HG03442 (cell line): ENCODE data around the gene CASP9.
"Not testable (repeated sequence)": the region's sequence is repeated elsewhere in the genome, so short reads cannot be mapped to it uniquely, and the experiment has no call there.

Source experiments
- ATAC-seq: cut with Tn5 transposase; IDR thresholded peaks from one replicate; pipeline ENCODE4 v1.9.1; 2021; ENCODE audit warnings: mild to moderate bottlenecking, moderate library complexity; ENCODE audit not compliant: unreplicated experiment

Gene CASP9

DNA sequence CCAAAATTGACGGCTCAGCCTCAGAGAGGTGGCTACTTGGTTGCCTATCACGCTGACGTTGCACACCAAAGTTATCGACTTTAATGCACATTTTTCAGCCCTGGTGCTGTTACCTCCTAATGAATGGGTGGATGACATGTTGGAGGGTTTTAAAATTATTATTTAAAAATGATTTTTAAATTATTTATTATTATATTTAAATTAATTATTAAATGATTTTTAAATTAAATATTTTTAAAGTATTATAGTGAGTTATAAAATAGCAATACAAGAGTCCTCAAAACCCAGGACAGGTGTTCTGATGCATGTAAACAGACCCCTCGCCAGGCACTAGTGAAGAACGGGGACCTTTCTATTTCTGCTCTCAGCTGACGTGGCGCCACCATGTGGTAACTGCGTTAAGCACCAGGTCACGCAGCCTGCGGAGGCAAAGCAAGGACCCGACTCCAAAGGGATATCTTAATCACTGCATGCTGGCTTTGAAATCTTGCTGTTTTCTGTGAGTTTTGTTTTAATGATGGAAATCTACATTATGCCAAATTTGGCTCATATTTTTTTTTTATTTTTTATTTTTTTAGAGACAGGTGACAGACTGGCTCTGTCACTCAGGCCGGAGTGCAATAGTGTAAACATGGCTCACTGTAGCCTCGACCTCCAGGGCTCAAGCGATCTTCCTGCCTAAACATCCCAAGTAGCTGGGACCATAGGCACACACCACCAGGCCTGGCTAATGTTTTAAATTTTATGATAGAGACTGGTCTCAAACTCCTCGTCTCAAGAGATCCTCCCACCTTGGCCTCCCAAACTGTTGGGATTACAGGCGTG lies 22.6 kb downstream of the CASP9 start:
- no peak for ATAC-seq

- ATAC-seq: no peak
Measured at GRCh38 chr1:15500184-15501178, 23.5 kb downstream of the CASP9 start.

DNA sequence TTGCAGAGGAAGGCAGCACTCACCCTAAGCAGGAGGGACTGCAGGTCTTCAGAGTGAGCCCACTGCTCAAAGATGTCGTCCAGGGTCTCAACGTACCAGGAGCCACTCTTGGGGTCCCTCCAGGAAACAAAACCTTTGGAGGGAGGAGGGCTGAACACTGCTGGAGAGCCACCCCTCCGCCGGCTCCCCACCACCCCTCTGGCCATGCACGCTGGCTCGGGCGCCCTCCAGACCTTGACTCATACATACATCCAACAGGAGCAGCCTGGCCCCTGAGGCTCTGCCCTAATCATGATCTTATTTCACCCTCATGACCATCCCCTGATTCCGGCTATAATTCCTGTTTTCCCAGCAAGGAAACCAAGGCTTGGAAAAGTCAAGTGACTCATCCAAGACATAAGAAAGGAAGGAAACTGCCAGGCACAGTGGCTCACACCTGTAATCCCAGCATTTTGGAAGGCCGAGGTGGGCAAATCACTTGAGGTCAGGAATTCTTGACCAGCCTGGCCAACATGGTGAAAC lies 30.1 kb downstream of the CASP9 start:
- no peak for ATAC-seq

DNA sequence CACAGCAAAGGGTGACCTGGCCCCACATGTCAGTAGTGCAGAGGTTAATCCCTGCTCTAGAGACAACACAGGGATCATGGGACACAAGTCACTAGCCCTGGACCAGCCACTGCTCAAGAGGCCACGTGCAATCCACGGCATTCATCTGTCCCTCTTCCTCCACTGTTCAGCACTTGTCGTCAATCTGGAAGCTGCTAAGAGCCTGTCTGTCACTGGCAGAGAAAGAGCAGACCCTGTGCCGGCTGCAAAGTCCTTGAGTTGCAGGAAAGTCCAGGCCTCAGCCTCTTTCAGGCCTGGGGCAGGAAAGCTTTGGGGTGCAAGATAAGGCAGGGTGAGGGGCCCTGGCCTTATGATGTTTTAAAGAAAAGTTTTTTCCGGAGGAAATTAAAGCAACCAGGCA lies 31.4 kb downstream of the CASP9 start:
- ATAC-seq: no peak

DNA sequence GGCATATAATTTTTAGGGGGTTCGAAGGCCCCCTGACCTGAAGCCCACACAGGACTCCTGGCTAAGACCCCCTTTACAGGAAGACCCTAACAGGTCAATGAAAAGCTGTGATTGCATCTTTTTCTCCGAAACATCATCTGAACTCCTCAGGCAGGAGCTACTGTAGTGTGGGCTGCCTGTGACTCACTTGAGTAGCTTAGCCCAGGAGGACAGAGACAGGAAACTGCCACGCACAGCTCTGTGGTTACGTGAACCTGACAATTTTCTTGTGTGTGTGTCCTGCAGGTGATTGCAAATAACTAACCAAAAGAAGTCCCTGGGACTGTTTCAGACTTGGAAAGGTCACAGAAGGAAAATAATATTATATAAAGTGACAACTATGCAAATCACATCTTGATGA lies 33.0 kb downstream of the CASP9 start:
- not testable (repeated sequence) for ATAC-seq

- no peak for ATAC-seq
Measured at GRCh38 chr1:15489052-15489736, 34.8 kb downstream of the CASP9 start.

DNA sequence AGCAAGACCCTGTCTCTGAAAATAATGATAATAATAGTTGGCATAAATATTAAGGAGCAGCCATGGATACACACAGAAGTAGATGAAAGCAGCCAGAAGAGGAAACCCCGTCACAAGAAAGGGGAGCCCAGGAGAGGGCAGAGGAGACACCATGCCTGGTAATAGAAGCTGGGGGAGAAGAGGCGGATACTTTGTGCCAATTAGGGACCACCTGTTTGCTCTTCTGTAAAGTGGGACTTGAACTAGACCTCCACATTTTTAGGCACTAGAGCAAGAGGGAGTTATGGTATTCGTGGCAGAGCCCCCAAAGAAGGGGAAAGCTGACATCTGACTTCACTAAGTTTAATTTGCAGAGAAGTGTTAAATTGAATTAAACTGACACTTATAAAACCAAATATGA lies 35.6 kb downstream of the CASP9 start:
- ATAC-seq: no peak

DNA sequence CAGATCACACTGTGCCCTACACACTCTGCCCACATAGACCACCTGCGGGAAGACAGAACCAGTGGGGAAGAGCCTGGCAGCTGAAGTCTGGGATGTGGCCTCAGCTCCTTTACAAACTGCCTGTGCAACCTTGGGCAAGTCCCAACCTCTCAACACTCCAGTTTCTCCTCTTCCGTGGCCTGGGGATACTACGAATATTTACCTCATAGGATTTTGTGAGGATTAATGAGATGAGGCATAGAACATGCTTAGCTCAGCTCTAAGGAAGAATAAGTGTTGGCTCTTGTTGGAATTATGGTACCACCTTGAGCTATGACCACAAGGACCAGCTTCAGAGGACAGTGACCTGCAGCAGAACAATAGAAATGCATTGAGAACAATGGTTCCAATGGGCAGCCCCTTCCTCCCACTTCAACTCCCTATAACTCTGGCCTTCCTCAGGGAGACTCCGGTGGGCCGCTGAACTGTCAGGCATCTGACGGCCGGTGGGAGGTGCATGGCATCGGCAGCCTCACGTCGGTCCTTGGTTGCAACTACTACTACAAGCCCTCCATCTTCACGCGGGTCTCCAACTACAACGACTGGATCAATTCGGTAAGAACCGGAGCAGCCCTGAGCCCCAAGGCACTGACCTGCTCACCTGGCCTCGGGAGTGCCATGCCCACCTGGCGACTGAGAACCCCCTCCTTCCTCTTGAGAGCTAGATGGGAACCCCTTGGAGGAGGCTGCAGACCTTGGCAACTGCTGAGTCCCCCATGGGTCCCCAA lies 37.0 kb downstream of the CASP9 start:
- ATAC-seq: not testable (repeated sequence)

DNA sequence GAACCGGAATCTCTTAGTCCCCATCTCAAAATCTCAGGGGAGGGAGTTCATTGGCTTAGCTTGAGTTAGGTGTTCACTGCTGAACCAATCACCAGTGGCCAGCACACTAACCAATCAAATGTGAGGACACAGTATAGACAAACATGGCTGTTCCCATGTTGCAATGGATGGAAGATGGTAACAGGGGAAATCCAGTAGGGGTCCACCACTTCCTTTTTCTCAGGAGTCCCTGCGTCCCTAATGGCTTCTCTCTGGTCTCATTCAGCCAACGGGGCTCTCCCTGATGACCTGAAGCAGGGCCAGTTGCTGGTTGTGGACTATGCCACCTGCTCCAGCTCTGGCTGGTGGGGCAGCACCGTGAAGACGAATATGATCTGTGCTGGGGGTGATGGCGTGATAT lies 38.4 kb downstream of the CASP9 start:
- ATAC-seq: no peak

DNA sequence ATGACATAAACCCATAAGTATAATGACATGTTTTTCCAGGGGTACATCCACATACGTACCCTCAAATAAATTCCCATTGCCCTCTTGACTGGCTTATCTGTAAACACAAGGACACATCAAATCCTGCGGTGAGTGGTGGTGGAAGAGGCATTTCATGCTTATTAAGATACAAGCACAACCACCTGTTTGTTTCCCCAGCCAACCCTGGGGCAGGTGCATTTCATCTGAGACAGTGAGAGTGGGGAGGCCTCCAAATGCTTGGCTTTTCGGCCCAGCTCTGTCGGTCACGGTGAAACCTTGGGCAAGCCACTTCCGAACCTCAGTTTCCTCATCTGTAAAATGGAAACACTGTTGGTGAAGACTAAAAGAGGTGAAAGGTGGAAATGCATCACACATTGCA lies 39.6 kb downstream of the CASP9 start:
- ATAC-seq: not testable (repeated sequence)

GRCh38 chr1:15483971-15484370 lies 40.0 kb downstream of the CASP9 start:
- ATAC-seq: no peak

GRCh38 chr1:15482983-15483543 lies 41.0 kb downstream of the CASP9 start:
- not testable (repeated sequence) for ATAC-seq

DNA sequence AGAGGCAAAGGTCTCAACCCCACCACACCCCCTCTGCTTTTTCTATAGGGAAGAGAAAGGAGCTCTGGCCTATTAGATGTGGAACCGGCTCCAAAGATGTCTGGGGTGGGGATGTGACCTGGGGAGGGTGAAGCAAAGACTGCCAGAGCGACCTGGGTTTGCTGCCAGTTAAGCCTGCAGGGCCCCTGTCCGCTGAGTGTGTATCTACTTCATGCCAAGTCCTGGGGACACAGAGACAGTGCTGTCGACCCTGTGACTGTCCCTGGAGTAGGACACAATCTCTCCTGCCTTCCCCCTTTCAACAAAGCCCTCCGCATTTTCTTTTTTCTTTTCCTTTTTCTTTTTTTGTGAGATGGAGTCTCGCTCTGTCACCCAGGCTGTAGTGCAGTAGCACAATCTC lies 41.6 kb downstream of the CASP9 start:
- not testable (repeated sequence) for ATAC-seq

DNA sequence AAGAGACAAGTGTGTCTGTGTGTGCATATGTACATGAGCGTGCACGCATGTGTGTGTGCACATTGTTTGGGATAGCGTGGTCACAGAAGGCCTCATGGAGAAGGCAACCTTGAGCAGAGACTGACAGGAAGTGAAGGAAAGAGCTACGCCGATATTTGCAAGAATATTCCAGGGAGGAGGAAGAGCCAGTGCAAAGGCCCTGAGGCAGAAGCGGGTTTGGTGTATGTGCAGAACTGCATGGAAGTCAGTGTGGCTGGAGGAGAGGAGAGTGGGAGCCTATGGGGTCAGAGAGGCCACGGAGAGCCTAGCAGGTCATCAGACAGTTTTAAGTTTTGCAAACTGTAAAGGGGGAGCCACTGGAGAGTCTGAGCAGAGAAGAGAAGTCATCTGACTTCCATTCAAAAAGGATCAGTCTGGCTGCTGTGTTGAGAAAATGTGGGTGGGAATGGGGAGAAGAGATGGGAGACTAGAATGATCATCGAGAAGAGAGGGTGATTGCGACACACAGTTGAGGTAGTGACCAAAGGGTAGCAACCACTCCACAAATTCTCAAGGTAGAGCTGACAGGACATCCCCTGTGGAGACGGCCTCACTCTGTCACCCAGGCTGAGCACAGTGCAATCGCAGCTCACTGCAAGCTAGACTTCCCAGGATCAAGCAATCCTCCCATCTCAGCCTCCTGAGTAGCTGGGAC lies 44.2 kb downstream of the CASP9 start:
- ATAC-seq: no peak

GRCh38 chr1:15477646-15478212 lies 46.3 kb downstream of the CASP9 start:
- no peak for ATAC-seq

GRCh38 chr1:15476927-15477326 lies 47.1 kb downstream of the CASP9 start:
- ATAC-seq: no peak

GRCh38 chr1:15475752-15476314 lies 48.2 kb downstream of the CASP9 start, which contains the start of gene CELA2B:
CELA2B (plus strand) TSS chr1:15476104; CDS start chr1:15476126, 22 bp downstream.
- no peak for ATAC-seq

DNA sequence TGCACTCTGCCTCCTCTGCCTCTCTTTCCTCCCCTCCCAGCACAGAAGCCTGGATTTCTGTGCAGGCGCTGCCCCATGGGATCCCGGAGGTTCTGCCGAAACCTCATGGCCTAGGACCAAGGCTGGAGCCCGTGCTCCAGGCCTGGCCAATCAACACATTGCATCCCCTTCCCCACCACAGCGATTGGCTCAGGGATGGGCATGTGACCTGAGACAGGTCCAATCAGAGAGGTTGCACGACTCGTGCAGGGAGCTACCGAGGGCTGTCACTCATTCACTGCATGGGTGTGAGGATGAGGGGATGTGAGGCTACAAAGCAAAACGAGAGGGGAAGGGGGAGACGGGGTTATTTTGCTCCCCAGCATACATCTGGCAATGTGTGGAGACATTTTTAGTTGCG lies 51.4 kb downstream of the CASP9 start:
- no peak for ATAC-seq
